Gastrocnemius medialis (tissue), 4 donors: ENCODE data around the gene PCDHB12.
"Not testable (repeated sequence)": the region's sequence is repeated elsewhere in the genome, so short reads cannot be mapped to it uniquely, and the experiment has no call there.

Experiments
- POLR2A ChIP-seq, 2 donors: fragments of 450-650 bp; IDR thresholded peaks; one replicate each; pipeline ENCODE4 v1.6.1; 2017; ENCODE audit warnings: antibody characterized with exemption in 2 of 2, mild to moderate bottlenecking in 2 of 2, moderate library complexity in 2 of 2
- TF ChIP-seq, protein P1 (sequence below), 5 experiments: fragments of 450-650 bp in 3 of 5; fragments of 200-600 bp in 2 of 5; sonication (generic) in 2 of 5; IDR thresholded peaks in 4 of 5; conservative IDR thresholded peaks in 1 of 5; 1 replicate in 4 of 5; 2 replicates in 1 of 5; pipeline ENCODE4 v1.5.1; 2016 to 2019; ENCODE audit warnings: antibody characterized with exemption in 5 of 5, mild to moderate bottlenecking in 3 of 5, moderate library complexity in 3 of 5

DNA sequence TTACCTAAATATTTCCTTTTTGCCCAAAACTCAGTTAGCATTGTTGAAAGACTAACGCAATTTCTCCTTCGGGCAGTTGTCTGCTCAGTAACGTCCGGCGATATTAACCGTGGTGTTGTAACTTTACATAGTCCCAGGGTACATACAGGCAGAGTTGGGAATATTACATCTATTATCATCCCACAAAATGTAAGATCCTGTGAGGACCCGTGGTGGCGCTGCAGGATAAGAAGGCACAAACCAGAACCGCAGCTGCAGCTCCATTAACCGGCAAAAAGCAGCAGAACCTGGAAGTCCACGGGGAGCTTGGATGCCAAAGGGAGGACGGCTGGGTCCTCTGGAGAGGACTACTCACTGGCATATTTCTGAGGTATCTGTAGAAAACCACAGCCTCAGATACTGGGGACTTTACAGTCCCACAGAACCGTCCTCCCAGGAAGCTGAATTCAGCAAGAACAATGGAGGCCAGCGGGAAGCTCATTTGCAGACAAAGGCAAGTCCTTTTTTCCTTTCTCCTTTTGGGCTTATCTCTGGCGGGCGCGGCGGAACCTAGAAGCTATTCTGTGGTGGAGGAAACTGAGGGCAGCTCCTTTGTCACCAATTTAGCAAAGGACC, 30.8 kb upstream of the PCDHB12 start, which contains the start of gene PCDHB8:
- TF ChIP-seq, protein P1, sequence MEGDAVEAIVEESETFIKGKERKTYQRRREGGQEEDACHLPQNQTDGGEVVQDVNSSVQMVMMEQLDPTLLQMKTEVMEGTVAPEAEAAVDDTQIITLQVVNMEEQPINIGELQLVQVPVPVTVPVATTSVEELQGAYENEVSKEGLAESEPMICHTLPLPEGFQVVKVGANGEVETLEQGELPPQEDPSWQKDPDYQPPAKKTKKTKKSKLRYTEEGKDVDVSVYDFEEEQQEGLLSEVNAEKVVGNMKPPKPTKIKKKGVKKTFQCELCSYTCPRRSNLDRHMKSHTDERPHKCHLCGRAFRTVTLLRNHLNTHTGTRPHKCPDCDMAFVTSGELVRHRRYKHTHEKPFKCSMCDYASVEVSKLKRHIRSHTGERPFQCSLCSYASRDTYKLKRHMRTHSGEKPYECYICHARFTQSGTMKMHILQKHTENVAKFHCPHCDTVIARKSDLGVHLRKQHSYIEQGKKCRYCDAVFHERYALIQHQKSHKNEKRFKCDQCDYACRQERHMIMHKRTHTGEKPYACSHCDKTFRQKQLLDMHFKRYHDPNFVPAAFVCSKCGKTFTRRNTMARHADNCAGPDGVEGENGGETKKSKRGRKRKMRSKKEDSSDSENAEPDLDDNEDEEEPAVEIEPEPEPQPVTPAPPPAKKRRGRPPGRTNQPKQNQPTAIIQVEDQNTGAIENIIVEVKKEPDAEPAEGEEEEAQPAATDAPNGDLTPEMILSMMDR (IDR thresholded peaks at IDR 0.05 in 4 of 5, conservative IDR thresholded peaks at IDR 0.05 in 1 of 5) = not testable (repeated sequence)
- not testable (repeated sequence) for TF ChIP-seq POLR2A (IDR thresholded peaks at IDR 0.05)
